ENCODE measurements around the gene RETREG3.

RETREG3 gene

GRCh38 chr17:42564815-42565522 is 44.2 kb downstream of the RETREG3 start:
- Histone ChIP-seq H3K27ac (ENCODE audit: low read length) (no peak overlapping the region), H3K4me1 (ENCODE audit: insufficient read depth, low read length) (peaks cover 76% of the 10 kb centered on the region), H3K4me2 (ENCODE audit: insufficient read depth, low read length) (peak overlapping the region; percentile 100; the same call in 1 of the 2 replicates), H4K20me1 (ENCODE audit: insufficient read depth, low read length) (peaks cover 18% of the 10 kb centered on the region; the same call in 1 of the 2 replicates), H3K9me3 (ENCODE audit: insufficient read depth, low read length, severe bottlenecking) (no peaks in the 10 kb centered on the region), H2AFZ (ENCODE audit: low read depth, low read length) (no peak overlapping the region), H3K9ac (ENCODE audit: low read depth, low read length) (no peak overlapping the region), H3K27me3 (ENCODE audit: insufficient read depth, low read length, poor library complexity) (no peaks in the 10 kb centered on the region), H3K36me3 (ENCODE audit: insufficient read depth, low read length) (peaks cover 69% of the 10 kb centered on the region), H3K4me3 (ENCODE audit: low read depth in 1 of 2, low read length in 2 of 2) (no peak overlapping the region), H3K79me2 (ENCODE audit: insufficient read depth, low read length) (peaks cover 68% of the 10 kb centered on the region)
- no peak for DNase-seq
- ATAC-seq (ENCODE audit: insufficient read depth, low read depth): no peak
- TF ChIP-seq EZH2 (IDR thresholded peaks at IDR 0.05; ENCODE audit: borderline replicate concordance, low read depth, low read length, severe bottlenecking) (no peak), CTCF (IDR thresholded peaks at IDR 0.05; ENCODE audit: borderline replicate concordance, extremely low read depth, low read length, poor library complexity, severe bottlenecking) (no peak)

- Histone ChIP-seq H3K9ac (ENCODE audit: low read depth, low read length) (peak overlapping the region; percentile 82), H2AFZ (ENCODE audit: low read depth, low read length) (no peak overlapping the region), H3K4me2 (ENCODE audit: insufficient read depth, low read length) (peak overlapping the region; percentile 100), H3K9me3 (ENCODE audit: insufficient read depth, low read length, severe bottlenecking) (no peaks in the 10 kb centered on the region), H3K4me3 (ENCODE audit: low read depth in 1 of 2, low read length in 2 of 2) (peak overlapping the region in 1 of 2 experiments; percentile 75; a peak in 2 of 4 replicates), H3K4me1 (ENCODE audit: insufficient read depth, low read length) (peaks cover 67% of the 10 kb centered on the region), H3K27ac (ENCODE audit: low read length) (no peak overlapping the region), H3K27me3 (ENCODE audit: insufficient read depth, low read length, poor library complexity) (no peaks in the 10 kb centered on the region), H3K36me3 (ENCODE audit: insufficient read depth, low read length) (peaks cover 58% of the 10 kb centered on the region), H3K79me2 (ENCODE audit: insufficient read depth, low read length) (peaks cover 59% of the 10 kb centered on the region), H4K20me1 (ENCODE audit: insufficient read depth, low read length) (peaks cover 14% of the 10 kb centered on the region; the same call in 1 of the 2 replicates)
- ATAC-seq (ENCODE audit: insufficient read depth, low read depth) (no peak), DNase-seq (no peak)
- TF ChIP-seq EZH2 (IDR thresholded peaks at IDR 0.05; ENCODE audit: borderline replicate concordance, low read depth, low read length, severe bottlenecking) (no peak), CTCF (IDR thresholded peaks at IDR 0.05; ENCODE audit: borderline replicate concordance, extremely low read depth, low read length, poor library complexity, severe bottlenecking) (no peak)
Measured at GRCh38 chr17:42563950-42564349, 45.2 kb downstream of the RETREG3 start.

- Histone ChIP-seq H3K9me3 (ENCODE audit: insufficient read depth, low read length, severe bottlenecking) (no peaks in the 10 kb centered on the region), H3K36me3 (ENCODE audit: insufficient read depth, low read length) (peaks cover 54% of the 10 kb centered on the region), H3K4me3 (ENCODE audit: low read depth in 1 of 2, low read length in 2 of 2) (peak overlapping the region; percentile 65 to 75; a peak in 3 of 4 replicates), H3K4me2 (ENCODE audit: insufficient read depth, low read length) (peak overlapping the region; percentile 100), H3K27ac (ENCODE audit: low read length) (peak overlapping the region; percentile 90), H4K20me1 (ENCODE audit: insufficient read depth, low read length) (peaks cover 12% of the 10 kb centered on the region; the same call in 1 of the 2 replicates), H2AFZ (ENCODE audit: low read depth, low read length) (no peak overlapping the region), H3K4me1 (ENCODE audit: insufficient read depth, low read length) (peaks cover 63% of the 10 kb centered on the region), H3K9ac (ENCODE audit: low read depth, low read length) (peak overlapping the region; percentile 82), H3K27me3 (ENCODE audit: insufficient read depth, low read length, poor library complexity) (no peaks in the 10 kb centered on the region), H3K79me2 (ENCODE audit: insufficient read depth, low read length) (peaks cover 55% of the 10 kb centered on the region)
- TF ChIP-seq CTCF (IDR thresholded peaks at IDR 0.05; ENCODE audit: borderline replicate concordance, extremely low read depth, low read length, poor library complexity, severe bottlenecking): no peak
- TF ChIP-seq EZH2 (IDR thresholded peaks at IDR 0.05; ENCODE audit: borderline replicate concordance, low read depth, low read length, severe bottlenecking): no peak
- no peak for ATAC-seq (ENCODE audit: insufficient read depth, low read depth)
- no peak for DNase-seq
Measured at GRCh38 chr17:42563543-42563942, 45.6 kb downstream of the RETREG3 start.
